Ovary (tissue), 3 donors: ENCODE results near the gene INPP5D.

Experiments
- POLR2A ChIP-seq: fragments of 450-650 bp; IDR thresholded peaks from one replicate; pipeline ENCODE4 v1.6.1; 2017; ENCODE audit warnings: antibody characterized with exemption, mild to moderate bottlenecking, moderate library complexity
- TF ChIP-seq, protein P1 (sequence below), 3 donors: fragments of 450-650 bp in 2 of 3; fragments of 200-600 bp in 1 of 3; IDR thresholded peaks; one replicate each; pipeline versions ENCODE4 v1.5.1 to v1.8.0; 2016 to 2022; ENCODE audit warnings: antibody characterized with exemption in 3 of 3, mild to moderate bottlenecking in 1 of 3
- donor health status: DM: no; HTN: no; CAD: no.

- no peak for TF ChIP-seq POLR2A
- TF ChIP-seq, protein P1, sequence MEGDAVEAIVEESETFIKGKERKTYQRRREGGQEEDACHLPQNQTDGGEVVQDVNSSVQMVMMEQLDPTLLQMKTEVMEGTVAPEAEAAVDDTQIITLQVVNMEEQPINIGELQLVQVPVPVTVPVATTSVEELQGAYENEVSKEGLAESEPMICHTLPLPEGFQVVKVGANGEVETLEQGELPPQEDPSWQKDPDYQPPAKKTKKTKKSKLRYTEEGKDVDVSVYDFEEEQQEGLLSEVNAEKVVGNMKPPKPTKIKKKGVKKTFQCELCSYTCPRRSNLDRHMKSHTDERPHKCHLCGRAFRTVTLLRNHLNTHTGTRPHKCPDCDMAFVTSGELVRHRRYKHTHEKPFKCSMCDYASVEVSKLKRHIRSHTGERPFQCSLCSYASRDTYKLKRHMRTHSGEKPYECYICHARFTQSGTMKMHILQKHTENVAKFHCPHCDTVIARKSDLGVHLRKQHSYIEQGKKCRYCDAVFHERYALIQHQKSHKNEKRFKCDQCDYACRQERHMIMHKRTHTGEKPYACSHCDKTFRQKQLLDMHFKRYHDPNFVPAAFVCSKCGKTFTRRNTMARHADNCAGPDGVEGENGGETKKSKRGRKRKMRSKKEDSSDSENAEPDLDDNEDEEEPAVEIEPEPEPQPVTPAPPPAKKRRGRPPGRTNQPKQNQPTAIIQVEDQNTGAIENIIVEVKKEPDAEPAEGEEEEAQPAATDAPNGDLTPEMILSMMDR (IDR thresholded peaks at IDR 0.05) = no peak
Observed at GRCh38 chr2:233153146-233153798, 93.1 kb downstream of the INPP5D start.
